ENCODE results near the gene HS3ST6.
"Not testable (repeated sequence)": the region's sequence is repeated elsewhere in the genome, so short reads cannot be mapped to it uniquely, and the experiment has no call there.

Gene HS3ST6

GRCh38 chr16:1907226-1907860 is 10.9 kb downstream of the HS3ST6 start:
- no peak for DNase-seq (ENCODE audit: low spot score)

GRCh38 chr16:1906846-1907165 is 11.4 kb downstream of the HS3ST6 start:
- DNase-seq (ENCODE audit: low spot score) = no peak

DNA sequence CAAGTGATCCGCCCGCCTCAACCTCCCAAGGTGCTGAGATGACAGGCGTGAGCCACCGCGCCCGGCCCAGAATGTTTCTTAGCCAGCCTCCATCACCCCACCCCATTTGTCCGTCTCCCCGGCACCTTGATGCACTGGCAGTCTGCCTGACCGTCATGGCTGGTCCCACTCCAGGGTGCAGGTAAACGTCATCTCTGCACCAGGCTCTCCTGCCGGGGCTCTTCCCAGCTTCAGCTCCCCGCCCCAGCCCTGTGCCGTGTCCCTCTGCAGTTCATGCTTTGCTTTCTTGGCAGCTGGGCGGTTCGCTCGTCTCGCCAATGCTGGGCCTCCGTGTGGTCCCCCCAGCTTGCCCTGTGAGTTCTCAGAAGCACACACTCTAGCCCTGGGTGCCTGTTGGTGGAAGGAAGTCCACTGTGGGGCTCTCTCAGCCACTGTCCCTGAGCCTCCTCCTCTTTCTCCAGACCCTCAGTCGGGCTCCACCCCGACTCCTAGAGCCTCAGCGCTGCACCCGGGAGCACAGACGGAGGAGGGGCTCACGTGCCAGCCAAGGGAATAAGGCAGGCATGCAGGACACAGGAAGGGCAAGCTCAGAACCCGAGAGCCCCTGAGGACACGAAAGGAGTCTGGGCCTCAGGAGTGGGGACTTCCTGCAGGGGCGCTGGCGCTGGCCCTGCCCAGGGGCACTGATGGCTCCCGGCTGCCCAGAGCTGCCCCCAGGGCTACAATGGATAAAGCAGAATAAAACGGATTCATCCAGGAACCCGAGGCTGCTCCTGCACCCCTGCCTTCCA is 12.0 kb downstream of the HS3ST6 start:
- no peak for DNase-seq (ENCODE audit: low spot score)

- no peak for DNase-seq (ENCODE audit: low spot score)
These were observed 14.1 kb downstream of the HS3ST6 start for GRCh38 chr16:1903845-1904840.

DNA sequence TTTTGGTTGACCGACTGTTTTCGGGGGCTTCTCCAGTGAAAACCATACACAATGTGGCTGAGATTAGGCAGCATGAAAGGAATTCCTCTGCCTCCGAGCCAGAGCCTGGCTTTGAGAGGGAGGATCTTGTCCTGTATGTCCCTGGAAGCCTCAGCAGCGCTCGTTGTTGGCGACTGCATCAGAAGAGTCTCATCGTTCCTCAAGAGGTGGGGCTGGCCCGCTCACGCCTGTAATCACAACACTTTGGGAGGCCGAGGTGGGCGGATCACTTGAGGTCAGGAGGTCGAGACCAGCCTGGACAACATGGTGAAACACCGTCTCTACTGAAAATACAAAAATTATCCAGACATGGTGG is 15.0 kb downstream of the HS3ST6 start:
- DNase-seq (ENCODE audit: low spot score) = no peak

GRCh38 chr16:1902547-1903219 is 15.5 kb downstream of the HS3ST6 start:
- DNase-seq (ENCODE audit: low spot score) = no peak

GRCh38 chr16:1900452-1900774 is 17.8 kb downstream of the HS3ST6 start:
- DNase-seq (ENCODE audit: low spot score) = no peak

DNA sequence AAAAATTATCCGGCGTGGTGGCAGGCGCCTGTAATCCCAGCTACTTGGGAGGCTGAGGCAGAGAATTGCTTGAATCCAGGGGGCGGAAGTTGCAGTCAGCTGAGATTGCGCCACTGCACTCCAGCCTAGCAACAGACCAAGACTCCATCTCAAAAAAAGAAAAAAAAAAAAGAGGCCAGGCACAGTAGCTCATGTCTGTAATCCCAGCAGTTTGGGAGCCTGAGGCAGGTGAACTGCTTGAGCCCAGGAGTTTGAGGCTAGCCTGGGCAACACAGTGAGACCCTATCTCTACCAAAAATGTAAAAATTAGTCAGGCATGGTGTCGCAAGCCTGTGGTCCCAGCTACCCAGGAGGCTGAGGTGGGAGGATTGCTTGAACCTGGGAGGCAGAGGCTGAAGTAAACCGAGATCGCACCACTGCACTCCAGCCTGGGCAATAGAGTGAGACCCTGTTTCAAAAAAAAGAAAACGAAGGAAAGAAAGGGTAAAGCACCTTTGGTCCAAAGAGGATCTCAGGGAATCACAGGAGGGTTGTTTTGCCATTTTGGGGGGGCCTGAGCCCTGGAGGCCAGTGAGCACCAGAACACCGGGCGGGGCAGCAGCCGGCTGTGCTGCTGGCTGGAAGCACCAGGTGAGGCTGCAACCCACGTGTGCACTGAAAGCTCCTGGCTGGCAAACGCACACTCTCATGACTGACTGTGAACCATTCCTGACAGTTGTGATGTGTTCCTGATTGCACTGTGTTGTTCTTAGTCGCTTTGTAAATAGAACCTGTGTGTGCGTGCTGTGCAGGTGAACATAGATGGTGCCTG is 18.4 kb downstream of the HS3ST6 start:
- no peak for DNase-seq (ENCODE audit: low spot score)

DNA sequence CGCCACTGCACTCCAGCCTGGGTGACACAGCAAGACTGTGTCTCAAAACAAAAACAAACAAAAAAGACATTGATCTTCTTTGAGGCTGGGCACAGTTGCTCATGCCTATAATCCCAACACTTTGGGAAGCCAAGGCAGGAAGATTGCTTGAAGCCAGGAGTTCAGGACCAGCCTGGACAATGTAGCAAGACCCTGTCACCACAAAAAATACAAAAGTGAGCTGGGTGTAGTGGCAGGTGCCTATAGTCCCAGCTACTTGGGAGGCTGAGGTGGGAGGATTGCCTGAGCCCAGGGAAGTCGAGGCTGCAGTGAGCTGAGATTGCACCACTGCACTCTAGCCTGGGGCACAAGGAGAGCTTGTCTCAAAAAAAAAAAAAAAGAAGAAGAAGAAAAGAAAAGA is 20.5 kb downstream of the HS3ST6 start:
- not testable (repeated sequence) for DNase-seq (ENCODE audit: low spot score)

GRCh38 chr16:1895949-1896675 is 22.1 kb downstream of the HS3ST6 start:
- DNase-seq (ENCODE audit: low spot score) = no peak

GRCh38 chr16:1895068-1895467 is 23.1 kb downstream of the HS3ST6 start:
- no peak for DNase-seq (ENCODE audit: low spot score)

DNA sequence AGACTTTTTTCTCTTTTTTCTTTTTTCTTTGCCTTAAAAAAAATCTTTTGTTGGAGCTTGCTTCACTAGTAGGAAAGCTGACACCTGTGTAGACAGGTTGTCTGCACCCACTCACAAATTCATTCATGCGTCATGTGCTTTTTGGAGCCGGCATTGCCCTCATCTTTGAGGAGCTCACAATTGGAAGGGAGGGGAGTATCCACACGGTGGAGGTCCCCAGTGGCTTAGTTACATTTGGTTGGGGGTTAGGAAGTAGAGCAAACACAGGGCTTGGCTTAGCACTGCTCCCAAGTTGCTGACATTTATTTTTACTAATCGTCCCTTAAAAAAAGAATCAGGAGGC is 27.5 kb downstream of the HS3ST6 start:
- no peak for DNase-seq (ENCODE audit: low spot score)

DNA sequence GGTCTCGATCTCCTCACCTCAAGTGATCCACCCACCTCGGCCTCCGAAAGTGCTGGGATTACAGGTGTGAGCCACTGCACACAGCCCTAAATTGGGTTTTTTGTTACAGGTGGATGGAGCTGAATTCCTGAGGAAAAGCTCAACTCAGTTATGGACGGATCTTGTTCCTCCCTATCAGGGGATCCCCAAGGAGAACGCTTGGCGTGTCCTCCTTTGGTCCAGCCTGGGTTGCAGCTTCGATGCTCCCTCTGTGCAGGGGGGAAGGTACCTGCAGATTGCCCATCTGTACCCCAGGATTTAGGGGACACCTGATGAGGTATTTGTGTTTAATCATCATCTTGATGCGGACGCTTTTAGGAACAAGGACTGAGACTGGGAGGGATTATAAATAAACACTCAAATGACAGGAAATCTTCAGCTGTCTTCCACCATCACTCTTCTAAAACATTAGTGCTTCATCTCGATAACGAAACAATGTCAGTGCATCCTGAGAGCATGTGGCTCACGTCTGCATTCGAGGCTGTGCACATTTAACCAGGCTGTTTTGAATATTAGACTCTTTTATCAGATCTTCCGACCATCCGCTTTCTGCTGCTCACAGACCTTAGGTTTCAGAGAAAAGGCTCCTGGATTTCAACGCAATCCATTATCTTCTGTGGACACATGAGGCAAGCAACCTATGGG is 28.0 kb downstream of the HS3ST6 start:
- no peak for DNase-seq (ENCODE audit: low spot score)

DNA sequence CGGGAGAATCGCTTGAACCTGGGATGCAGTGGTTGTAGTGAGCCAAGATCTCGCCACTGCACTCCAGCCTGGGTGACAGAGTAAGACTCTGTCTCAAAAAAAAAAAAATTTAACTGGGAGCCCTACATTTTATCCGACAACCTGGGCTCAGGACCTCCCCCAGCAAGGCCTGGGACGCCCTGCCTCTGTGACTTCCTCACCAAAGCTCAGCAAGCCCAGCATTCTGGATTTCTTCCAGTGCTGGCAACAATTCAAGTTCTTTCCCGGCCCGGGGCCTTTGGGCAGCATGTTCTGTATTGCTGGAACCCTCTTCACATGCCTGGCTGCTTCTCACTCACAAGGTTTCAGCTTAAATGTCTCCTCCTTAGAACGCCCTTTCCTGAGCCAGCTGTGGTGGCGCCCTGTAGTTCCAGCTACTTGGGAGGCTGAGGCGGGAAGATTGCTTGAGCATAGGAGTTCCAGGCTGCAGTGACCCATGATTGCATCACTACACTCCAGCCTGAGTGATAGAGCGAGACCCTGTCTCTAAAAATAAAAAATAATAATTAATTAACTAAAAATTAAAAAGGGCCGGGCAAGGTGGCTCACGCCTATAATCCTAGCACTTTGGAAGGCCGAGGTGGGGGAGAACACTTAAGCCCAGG is 30.4 kb downstream of the HS3ST6 start:
- no peak for DNase-seq (ENCODE audit: low spot score)

DNA sequence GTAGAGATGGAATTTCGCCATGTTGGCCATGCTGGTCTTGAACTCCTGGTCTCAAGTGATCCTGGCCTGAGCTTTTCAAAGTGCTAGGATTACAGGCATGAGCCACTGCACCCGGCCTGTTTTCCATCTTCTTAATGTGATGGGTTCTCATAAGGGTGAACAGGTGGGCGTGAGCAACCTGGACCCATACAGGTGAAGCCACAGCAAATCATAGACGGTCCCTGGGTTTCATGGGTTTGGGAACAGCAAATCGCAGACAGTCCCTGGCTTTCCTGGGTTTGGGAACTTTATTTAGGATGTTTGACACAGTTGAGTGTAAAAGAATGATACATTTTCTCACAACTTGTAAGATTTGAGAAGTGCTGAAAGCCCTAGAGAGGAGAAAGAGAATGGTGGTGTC is 33.3 kb downstream of the HS3ST6 start:
- no peak for DNase-seq (ENCODE audit: low spot score)

DNA sequence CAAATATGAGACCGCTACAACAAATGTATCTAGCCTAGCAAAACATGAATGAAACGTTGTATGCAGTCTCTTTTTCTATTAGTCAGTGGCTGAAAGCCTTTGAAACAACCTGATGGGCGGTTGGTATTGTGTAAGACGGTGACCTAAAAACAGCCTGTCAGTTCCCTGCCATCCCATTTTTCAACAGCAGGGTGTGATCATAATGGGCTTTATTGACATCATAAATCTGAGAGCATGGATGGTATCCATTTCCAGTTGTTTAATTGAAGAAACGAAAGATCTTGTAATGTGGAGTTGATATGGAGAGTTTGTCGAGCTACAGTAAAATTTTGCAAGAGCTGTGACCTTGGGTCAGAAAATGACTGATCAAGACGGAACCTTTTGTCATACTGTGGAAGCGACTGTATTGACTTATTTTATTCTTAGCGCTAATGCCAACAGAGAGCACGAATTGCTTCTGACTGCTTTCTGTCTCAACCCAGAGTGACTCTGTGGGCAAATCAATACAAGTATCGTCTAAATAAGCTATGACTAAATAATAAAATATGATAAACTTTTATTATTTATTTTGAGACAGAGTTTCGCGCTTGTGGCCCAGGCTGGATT is 34.0 kb downstream of the HS3ST6 start:
- DNase-seq (ENCODE audit: low spot score) = peak; percentile 14

DNA sequence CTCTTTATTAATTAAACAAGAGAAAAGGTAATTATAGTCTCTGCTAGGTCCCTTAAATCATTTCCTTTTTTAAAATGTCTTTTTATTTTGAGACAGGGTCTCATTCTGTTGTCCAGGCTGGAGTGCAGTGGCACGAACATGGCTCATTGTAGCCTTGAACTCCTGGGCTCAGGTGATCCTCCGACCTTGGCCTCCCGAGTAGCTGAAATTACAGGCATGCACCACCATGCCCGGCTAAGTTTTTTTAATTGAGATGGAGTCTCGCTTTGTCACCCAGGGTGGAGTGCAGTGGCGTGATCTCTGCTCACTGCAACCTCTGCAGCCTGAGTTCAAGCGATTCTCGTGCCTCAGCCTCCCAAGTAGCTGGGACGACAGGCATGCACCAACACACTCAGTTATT is 37.0 kb downstream of the HS3ST6 start:
- not testable (repeated sequence) for DNase-seq (ENCODE audit: low spot score)

- no peak for DNase-seq (ENCODE audit: low spot score)
These were observed 38.7 kb downstream of the HS3ST6 start for GRCh38 chr16:1879477-1879876.

- DNase-seq (ENCODE audit: low spot score) = no peak
These were observed 40.0 kb downstream of the HS3ST6 start for GRCh38 chr16:1878256-1878655.
